Measurements from ENCODE around the gene TMEM11.

- TF ChIP-seq CTCF (IDR thresholded peaks at IDR 0.05; ENCODE audit: insufficient read depth, low read depth, low read length) (no peak), EZH2 (IDR thresholded peaks at IDR 0.05; ENCODE audit: insufficient read depth, low read length) (no peak)
Measured at GRCh38 chr17:21210411-21211076, 3.4 kb downstream of the TMEM11 start.
